Mesothelial cell of epicardium (in vitro differentiated cells): ENCODE measurements around the gene NEK11. TPM values are rescaled to one million over a fixed set of nuclear protein-coding genes. Genes with fewer than 3 reads are reported as not detected.

ENCODE experiments used
- DNase-seq, 2 experiments: peaks; one replicate each; pipeline ENCODE4 v3.0.0; 2021; ENCODE audit warnings: low spot score in 2 of 2; ENCODE audit not compliant: unreplicated experiment in 2 of 2
- H3K27ac Mint-ChIP-seq: 2 replicates; pipeline ENCODE4 v1.8.0; 2021; ENCODE audit warnings: mixed read lengths
- H3K27me3 Mint-ChIP-seq: 2 replicates; pipeline ENCODE4 v1.8.0; 2021; ENCODE audit warnings: low read depth, mixed read lengths
- H3K36me3 Mint-ChIP-seq: 2 replicates; pipeline ENCODE4 v1.8.0; 2021; ENCODE audit warnings: mixed read lengths
- H3K4me1 Mint-ChIP-seq: 2 replicates; pipeline ENCODE4 v1.8.0; 2021; ENCODE audit warnings: mixed read lengths
- H3K4me3 Mint-ChIP-seq: 2 replicates; pipeline ENCODE4 v1.8.0; 2021; ENCODE audit warnings: mild to moderate bottlenecking, moderate library complexity, mixed read lengths
- H3K9me3 Mint-ChIP-seq: 2 replicates; pipeline ENCODE4 v1.8.0; 2021; ENCODE audit warnings: mixed read lengths
- total RNA-seq: library from RNA; stranded (reverse); gene quantifications from 3 replicates; pipeline ENCODE4 v1.2.1, GENCODE V29; 2021
- TF ChIP-seq, protein P1 (sequence below): fragments of 200-600 bp; sonication (generic); IDR thresholded peaks from one replicate; pipeline ENCODE4 v1.5.0; 2021; ENCODE audit warnings: antibody characterized with exemption; ENCODE audit not compliant: unreplicated experiment

The NEK11 gene
- total RNA-seq, 1 donor from 2014 or later: 11.3 TPM

GRCh38 chr3:131072099-131072559 lies 45.5 kb downstream of the NEK11 start:
- Mint-ChIP-seq H3K9me3 (no peaks in the 10 kb centered on the region), H3K4me3 (no peak overlapping the region), H3K36me3 (no peaks in the 10 kb centered on the region), H3K27me3 (no peaks in the 10 kb centered on the region), H3K27ac (no peak overlapping the region), H3K4me1 (no peaks in the 10 kb centered on the region)
- TF ChIP-seq, protein P1, sequence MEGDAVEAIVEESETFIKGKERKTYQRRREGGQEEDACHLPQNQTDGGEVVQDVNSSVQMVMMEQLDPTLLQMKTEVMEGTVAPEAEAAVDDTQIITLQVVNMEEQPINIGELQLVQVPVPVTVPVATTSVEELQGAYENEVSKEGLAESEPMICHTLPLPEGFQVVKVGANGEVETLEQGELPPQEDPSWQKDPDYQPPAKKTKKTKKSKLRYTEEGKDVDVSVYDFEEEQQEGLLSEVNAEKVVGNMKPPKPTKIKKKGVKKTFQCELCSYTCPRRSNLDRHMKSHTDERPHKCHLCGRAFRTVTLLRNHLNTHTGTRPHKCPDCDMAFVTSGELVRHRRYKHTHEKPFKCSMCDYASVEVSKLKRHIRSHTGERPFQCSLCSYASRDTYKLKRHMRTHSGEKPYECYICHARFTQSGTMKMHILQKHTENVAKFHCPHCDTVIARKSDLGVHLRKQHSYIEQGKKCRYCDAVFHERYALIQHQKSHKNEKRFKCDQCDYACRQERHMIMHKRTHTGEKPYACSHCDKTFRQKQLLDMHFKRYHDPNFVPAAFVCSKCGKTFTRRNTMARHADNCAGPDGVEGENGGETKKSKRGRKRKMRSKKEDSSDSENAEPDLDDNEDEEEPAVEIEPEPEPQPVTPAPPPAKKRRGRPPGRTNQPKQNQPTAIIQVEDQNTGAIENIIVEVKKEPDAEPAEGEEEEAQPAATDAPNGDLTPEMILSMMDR: no peak
- DNase-seq: no peak

DNA sequence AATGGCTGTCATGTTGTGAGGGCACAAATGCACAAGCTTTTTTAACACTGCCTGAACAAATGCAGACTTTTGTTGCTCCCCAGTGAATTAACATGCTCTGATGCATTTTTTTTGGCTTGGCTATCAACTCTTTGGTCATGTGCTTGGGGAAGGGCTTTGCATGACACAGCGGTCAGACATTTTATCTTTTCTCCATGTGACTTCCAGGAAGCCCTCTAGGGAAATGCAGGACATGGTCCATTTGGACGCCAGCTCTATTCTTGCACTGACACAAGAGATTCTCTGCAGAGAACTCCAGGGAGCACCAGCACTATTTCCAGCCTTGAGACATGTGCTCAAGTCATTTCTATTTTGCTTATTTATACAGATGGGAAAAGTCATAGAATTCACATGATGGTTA lies 46.2 kb downstream of the NEK11 start:
- Mint-ChIP-seq H3K27ac (no peak overlapping the region), H3K27me3 (no peaks in the 10 kb centered on the region), H3K4me3 (no peak overlapping the region), H3K36me3 (no peaks in the 10 kb centered on the region), H3K4me1 (no peaks in the 10 kb centered on the region), H3K9me3 (no peaks in the 10 kb centered on the region)
- no peak for DNase-seq
- TF ChIP-seq, protein P1: no peak

GRCh38 chr3:131075632-131076328 lies 49.1 kb downstream of the NEK11 start:
- DNase-seq: no peak
- H3K27me3 Mint-ChIP-seq: no peaks in the 10 kb centered on the region
- H3K9me3 Mint-ChIP-seq: no peaks in the 10 kb centered on the region
- TF ChIP-seq, protein P1: no peak
- H3K36me3 Mint-ChIP-seq: no peaks in the 10 kb centered on the region
- no peak overlapping the region for H3K4me3 Mint-ChIP-seq
- H3K27ac Mint-ChIP-seq: no peak overlapping the region
- no peaks in the 10 kb centered on the region for H3K4me1 Mint-ChIP-seq

- Mint-ChIP-seq H3K27ac (no peak overlapping the region), H3K27me3 (no peaks in the 10 kb centered on the region), H3K36me3 (no peaks in the 10 kb centered on the region), H3K9me3 (no peaks in the 10 kb centered on the region), H3K4me1 (no peaks in the 10 kb centered on the region), H3K4me3 (no peak overlapping the region)
- no peak for DNase-seq
- TF ChIP-seq, protein P1: no peak
These were observed 51.2 kb downstream of the NEK11 start for GRCh38 chr3:131077904-131078303.

- Mint-ChIP-seq H3K4me1 (peaks cover 5% of the 10 kb centered on the region), H3K9me3 (no peaks in the 10 kb centered on the region), H3K27me3 (no peaks in the 10 kb centered on the region), H3K4me3 (no peak overlapping the region), H3K36me3 (no peaks in the 10 kb centered on the region), H3K27ac (no peak overlapping the region)
- no peak for DNase-seq
- TF ChIP-seq, protein P1: no peak
These were observed 52.4 kb downstream of the NEK11 start for GRCh38 chr3:131079086-131079485.
